Bone marrow (tissue), 2 donors: ENCODE results near the gene SEMA3F.

ENCODE experiments used
- DNase-seq, 2 donors: peaks; one replicate each; lab custom pipeline; 2025; lab: John Stamatoyannopoulos, UW

The SEMA3F gene

GRCh38 chr3:50132421-50133282 lies 22.5 kb upstream of the SEMA3F start:
- no peak for DNase-seq

GRCh38 chr3:50133283-50133615 lies 21.9 kb upstream of the SEMA3F start:
- no peak for DNase-seq

GRCh38 chr3:50134367-50134766 lies 20.8 kb upstream of the SEMA3F start:
- DNase-seq: no peak

- no peak for DNase-seq
These were observed 19.2 kb upstream of the SEMA3F start for GRCh38 chr3:50135964-50136363.

GRCh38 chr3:50136714-50137405 lies 18.3 kb upstream of the SEMA3F start:
- DNase-seq: no peak

GRCh38 chr3:50137531-50137930 lies 17.6 kb upstream of the SEMA3F start:
- DNase-seq: no peak

GRCh38 chr3:50138266-50139200 lies 16.6 kb upstream of the SEMA3F start:
- no peak for DNase-seq

- no peak for DNase-seq
These were observed 15.8 kb upstream of the SEMA3F start for GRCh38 chr3:50139308-50139707.

GRCh38 chr3:50139718-50140423 lies 15.3 kb upstream of the SEMA3F start:
- no peak for DNase-seq

- no peak for DNase-seq
These were observed 14.1 kb upstream of the SEMA3F start for GRCh38 chr3:50140990-50141389.

- no peak for DNase-seq
These were observed 8.7 kb upstream of the SEMA3F start for GRCh38 chr3:50146316-50146901.

- no peak for DNase-seq
These were observed 8.1 kb upstream of the SEMA3F start for GRCh38 chr3:50147016-50147415.

- no peak for DNase-seq
These were observed 7.7 kb upstream of the SEMA3F start for GRCh38 chr3:50147447-50147846.

- DNase-seq: no peak
These were observed 7.3 kb upstream of the SEMA3F start for GRCh38 chr3:50147861-50148260.

- DNase-seq: no peak
These were observed 4.7 kb upstream of the SEMA3F start for GRCh38 chr3:50150404-50150750.

- DNase-seq: no peak
These were observed 4.0 kb upstream of the SEMA3F start for GRCh38 chr3:50150863-50151686.

- no peak for DNase-seq
These were observed 3.4 kb upstream of the SEMA3F start for GRCh38 chr3:50151728-50152127.

GRCh38 chr3:50153782-50154475 lies 1.2 kb upstream of the SEMA3F start:
- no peak for DNase-seq

- no peak for DNase-seq
These were observed 666 bp upstream of the SEMA3F start for GRCh38 chr3:50154476-50154839.

GRCh38 chr3:50155491-50155878 lies 361 bp downstream of the SEMA3F start:
- no peak for DNase-seq
